Neural cell (in vitro differentiated cells): ENCODE results near the gene ZBED4. TPM values are rescaled to one million over a fixed set of nuclear protein-coding genes. Genes with fewer than 3 reads are reported as not detected.

ENCODE experiments used
- H2AFZ ChIP-seq: fragments of 200-600, 300-800 bp; sonication (generic), shearing (Covaris generic); 2 replicates; pipeline ENCODE4 v1.6.0; 2014; ENCODE audit warnings: low read depth, mild to moderate bottlenecking, antibody characterized with exemption, low read length, moderate library complexity
- H3F3A ChIP-seq: fragments of 200-600 bp; shearing (Covaris generic); 2 replicates; pipeline ENCODE4 v1.6.1; 2016; ENCODE audit warnings: mild to moderate bottlenecking, moderate library complexity, mixed read lengths, antibody characterized with exemption, low read length; ENCODE audit not compliant: insufficient read depth, poor library complexity, severe bottlenecking
- H3K27ac ChIP-seq: fragments of 200-600, 300-800 bp; sonication (generic), shearing (Covaris generic); 2 replicates; pipeline ENCODE4 v1.5.1; 2014; ENCODE audit warnings: mild to moderate bottlenecking, low read length, moderate library complexity
- H3K27me3 ChIP-seq: fragments of 300-800, 200-600 bp; sonication (generic), shearing (Covaris generic); 2 replicates; pipeline ENCODE4 v1.6.0; 2014; ENCODE audit warnings: mild to moderate bottlenecking, low read depth, low read length, moderate library complexity; ENCODE audit not compliant: insufficient read depth
- H3K36me3 ChIP-seq: fragments of 300-800, 200-600 bp; sonication (generic), shearing (Covaris generic); 2 replicates; pipeline ENCODE4 v1.5.1; 2014; ENCODE audit warnings: mild to moderate bottlenecking, antibody characterized with exemption, low read length, moderate library complexity; ENCODE audit not compliant: insufficient read depth
- H3K4me2 ChIP-seq: fragments of 300-800, 200-600 bp; sonication (generic), shearing (Covaris generic); 2 replicates; pipeline ENCODE4 v1.6.0; 2014; ENCODE audit warnings: mild to moderate bottlenecking, low read length
- H3K4me3 ChIP-seq: fragments of 300-800, 200-600 bp; sonication (generic), shearing (Covaris generic); 2 replicates; pipeline ENCODE4 v1.5.1; 2014; ENCODE audit warnings: mild to moderate bottlenecking, low read length, moderate library complexity
- H3K79me2 ChIP-seq: fragments of 200-600 bp; shearing (Covaris generic); replicated peaks from 2 replicates; pipeline ENCODE4 v1.6.0; 2014; ENCODE audit warnings: mild to moderate bottlenecking, low read length, moderate library complexity; ENCODE audit not compliant: insufficient read depth
- H3K9ac ChIP-seq: fragments of 300-800, 200-600 bp; sonication (generic), shearing (Covaris generic); 2 replicates; pipeline ENCODE4 v1.6.1; 2016; ENCODE audit warnings: mild to moderate bottlenecking, low read length, mixed read lengths
- H3K9me2 ChIP-seq: fragments of 200-600 bp; shearing (Covaris generic); 2 replicates; pipeline ENCODE4 v1.6.1; 2016; ENCODE audit warnings: mild to moderate bottlenecking, low read length, mixed read lengths; ENCODE audit not compliant: insufficient read depth
- H3K9me3 ChIP-seq: fragments of 200-600, 300-800 bp; sonication (generic), shearing (Covaris generic); 2 replicates; pipeline ENCODE4 v1.6.1; 2016; ENCODE audit warnings: mild to moderate bottlenecking, mixed run types, low read length, moderate library complexity, mixed read lengths
- H4K20me1 ChIP-seq: fragments of 200-600 bp; shearing (Covaris generic); 2 replicates; pipeline ENCODE4 v1.6.1; 2016; ENCODE audit warnings: mild to moderate bottlenecking, mixed run types; ENCODE audit not compliant: insufficient read depth
- CTCF ChIP-seq: fragments of 450-650 bp; IDR thresholded peaks from 2 replicates; pipeline ENCODE4 v1.5.1; 2014; ENCODE audit warnings: antibody characterized with exemption, mild to moderate bottlenecking, moderate library complexity; ENCODE audit not compliant: poor library complexity, severe bottlenecking
- EP300 ChIP-seq: fragments of 450-650 bp; conservative IDR thresholded peaks from 2 replicates; pipeline ENCODE4 v1.6.1; 2014; ENCODE audit warnings: antibody characterized with exemption, mild to moderate bottlenecking, moderate library complexity; ENCODE audit not compliant: poor library complexity, severe bottlenecking
- EZH2 ChIP-seq: fragments of 200-600, 300-800 bp; shearing (Covaris generic), sonication (generic); IDR thresholded peaks from 2 replicates; pipeline ENCODE4 v1.6.1; 2014; ENCODE audit warnings: antibody characterized with exemption, low read length, borderline replicate concordance, mild to moderate bottlenecking; ENCODE audit not compliant: insufficient read depth, poor library complexity, severe bottlenecking
- MXI1 ChIP-seq: fragments of 450-650 bp; conservative IDR thresholded peaks from 2 replicates; pipeline ENCODE4 v1.6.1; 2014; ENCODE audit warnings: antibody characterized with exemption, mild to moderate bottlenecking; ENCODE audit not compliant: poor library complexity, severe bottlenecking
- POLR2AphosphoS5 ChIP-seq: IDR thresholded peaks from 2 replicates; pipeline ENCODE4 v1.6.1; 2012
- RAD21 ChIP-seq: fragments of 450-650 bp; conservative IDR thresholded peaks from 2 replicates; pipeline ENCODE4 v1.6.1; 2014; ENCODE audit warnings: antibody characterized with exemption, mild to moderate bottlenecking, moderate library complexity
- REST ChIP-seq: IDR thresholded peaks from 2 replicates; pipeline ENCODE4 v1.6.1; 2012; ENCODE audit warnings: borderline replicate concordance
- SMC3 ChIP-seq: fragments of 450-650 bp; conservative IDR thresholded peaks from 2 replicates; pipeline ENCODE4 v1.6.1; 2014; ENCODE audit warnings: antibody characterized with exemption, mild to moderate bottlenecking, moderate library complexity; ENCODE audit not compliant: poor library complexity
- TAF1 ChIP-seq: IDR thresholded peaks from 2 replicates; pipeline ENCODE4 v1.6.1; 2012; ENCODE audit warnings: low read depth
- polyA plus RNA-seq: library from polyadenylated mRNA; depleted of rRNA; stranded (reverse); fragments of >200 nt; gene quantifications from 2 replicates; pipeline ENCODE4 v1.2.3, GENCODE V29; 2014

The ZBED4 gene
- polyA plus RNA-seq, 1 donor from 2014 or later = 15.0 TPM

- Histone ChIP-seq H3K36me3 (peaks cover 51% of the 10 kb centered on the region), H3K27me3 (no peaks in the 10 kb centered on the region), H3K9me3 (peaks cover 18% of the 10 kb centered on the region), H3K27ac (no peak overlapping the region), H4K20me1 (no peaks in the 10 kb centered on the region), H3K4me3 (no peak overlapping the region), H3K9ac (no peak overlapping the region), H3K9me2 (no peaks in the 10 kb centered on the region), H3K79me2 (peaks cover 54% of the 10 kb centered on the region), H3F3A (no peaks in the 10 kb centered on the region), H2AFZ (no peak overlapping the region), H3K4me2 (no peak overlapping the region)
- no peak for TF ChIP-seq MXI1
- TF ChIP-seq REST = no peak
- no peak for TF ChIP-seq SMC3
- TF ChIP-seq RAD21 = no peak
- no peak for TF ChIP-seq CTCF
- no peak for TF ChIP-seq POLR2AphosphoS5
- TF ChIP-seq TAF1 = no peak
- no peak for TF ChIP-seq EP300
These were observed 29.6 kb downstream of the ZBED4 start for GRCh38 chr22:49883294-49883640.

GRCh38 chr22:49884075-49884474, 30.4 kb downstream of the ZBED4 start:
- H3K36me3 ChIP-seq = peaks cover 56% of the 10 kb centered on the region

More at GRCh38 chr22:49884075-49884474, 30.4 kb downstream of the ZBED4 start:
- Histone ChIP-seq H3K9ac (no peak overlapping the region), H3K9me2 (no peaks in the 10 kb centered on the region), H3K79me2 (peaks cover 51% of the 10 kb centered on the region), H3K9me3 (peaks cover 18% of the 10 kb centered on the region), H3K27ac (no peak overlapping the region), H3F3A (no peaks in the 10 kb centered on the region), H2AFZ (no peak overlapping the region), H4K20me1 (no peaks in the 10 kb centered on the region), H3K27me3 (no peaks in the 10 kb centered on the region), H3K4me3 (no peak overlapping the region), H3K4me2 (no peak overlapping the region)
- no peak for TF ChIP-seq MXI1
- no peak for TF ChIP-seq TAF1
- no peak for TF ChIP-seq CTCF
- TF ChIP-seq RAD21 = no peak
- TF ChIP-seq SMC3 = no peak
- no peak for TF ChIP-seq EZH2
- TF ChIP-seq EP300 = no peak
- TF ChIP-seq REST = no peak
- TF ChIP-seq POLR2AphosphoS5 = no peak
